HEK293 (cell line): Measurements from ENCODE around the gene PTPN11.
A peak's percentile ranks its signal among the peaks of the same experiment; 100 is the strongest.

Experiments used
- CTCF ChIA-PET: fragments of 350-600 bp; formaldehyde crosslinking; extraction: SDS; loops from one replicate; lab custom pipeline; 2021; ENCODE audit warnings: antibody characterized with exemption; lab: Yijun Ruan, JAX
- POLR2A ChIA-PET: fragments of 300-600 bp; formaldehyde crosslinking; extraction: SDS; loops from one replicate; lab custom pipeline; 2020; ENCODE audit warnings: antibody characterized with exemption, inconsistent platforms; lab: Yijun Ruan, JAX
- H3K27ac ChIP-seq: fragments of 200-500 bp; sonication (Bioruptor generic); 2 replicates; pipeline ENCODE4 v1.5.1; 2014; ENCODE audit warnings: low read depth, low read length, control low read depth, inconsistent platforms; ENCODE audit errors: extremely low read depth
- H3K36me3 ChIP-seq, 2 experiments: fragments of 200-500 bp in 1 of 2; sonication (Bioruptor generic) in 1 of 2; 1 replicate in 1 of 2; 2 replicates in 1 of 2; pipeline ENCODE4 v1.5.1; 2014 to 2017; ENCODE audit warnings: inconsistent platforms in 2 of 2, low read length in 2 of 2; ENCODE audit not compliant: control insufficient read depth in 2 of 2, insufficient read depth in 1 of 2
- H3K4me1 ChIP-seq: fragments of 200-500 bp; sonication (Bioruptor generic); 2 replicates; pipeline ENCODE4 v1.5.1; 2014; ENCODE audit warnings: mild to moderate bottlenecking, low read length, inconsistent platforms; ENCODE audit not compliant: control insufficient read depth, insufficient read depth
- H3K4me3 ChIP-seq: 2 replicates; pipeline ENCODE4 v1.5.1; 2011; ENCODE audit warnings: low read depth, mild to moderate bottlenecking, control low read depth, low read length, moderate library complexity
- H3K9me3 ChIP-seq: fragments of 200-500 bp; sonication (Bioruptor generic); 2 replicates; pipeline ENCODE4 v1.5.1; 2014; ENCODE audit warnings: low read depth, low read length, inconsistent platforms; ENCODE audit not compliant: control insufficient read depth, insufficient read depth
- HOXC10 ChIP-seq: sonication (generic); formaldehyde crosslinking; IDR thresholded peaks from 2 replicates; pipeline ENCODE4 v1.8.1; 2023; ENCODE audit warnings: mild to moderate bottlenecking, missing genetic modification reagents
- MYNN ChIP-seq: fragments of 450-650 bp; formaldehyde crosslinking; IDR thresholded peaks from 2 replicates; pipeline ENCODE4 v1.5.1; 2016; ENCODE audit warnings: missing biosample characterization, missing genetic modification characterization, borderline replicate concordance
- PRDM10 ChIP-seq: fragments of 450-650 bp; formaldehyde crosslinking; IDR thresholded peaks from 2 replicates; pipeline ENCODE4 v1.5.1; 2016; ENCODE audit warnings: missing biosample characterization, missing genetic modification characterization
- SP7 ChIP-seq: fragments of 450-650 bp; formaldehyde crosslinking; IDR thresholded peaks from 2 replicates; pipeline ENCODE4 v1.5.1; 2016; ENCODE audit warnings: missing biosample characterization, missing genetic modification characterization
- ZNF112 ChIP-seq: fragments of 450-650 bp; formaldehyde crosslinking; IDR thresholded peaks from 2 replicates; pipeline ENCODE4 v1.5.0; 2017; ENCODE audit warnings: missing biosample characterization, missing genetic modification characterization
- ZNF121 ChIP-seq: fragments of 450-650 bp; formaldehyde crosslinking; IDR thresholded peaks from 2 replicates; pipeline ENCODE4 v1.5.1; 2016; ENCODE audit warnings: missing biosample characterization, missing genetic modification characterization
- ZNF140 ChIP-seq: fragments of 450-650 bp; formaldehyde crosslinking; IDR thresholded peaks from 2 replicates; pipeline ENCODE4 v1.5.1; 2016; ENCODE audit warnings: missing biosample characterization, missing genetic modification characterization
- ZNF16 ChIP-seq: fragments of 450-650 bp; formaldehyde crosslinking; IDR thresholded peaks from 2 replicates; pipeline ENCODE4 v1.5.1; 2016; ENCODE audit warnings: low read depth, missing biosample characterization, missing genetic modification characterization
- ZNF184 ChIP-seq: fragments of 450-650 bp; IDR thresholded peaks from 2 replicates; pipeline ENCODE4 v1.5.1; 2018; ENCODE audit warnings: missing biosample characterization, mild to moderate bottlenecking, missing genetic modification characterization
- ZNF211 ChIP-seq: fragments of 450-650 bp; formaldehyde crosslinking; IDR thresholded peaks from 2 replicates; pipeline ENCODE4 v1.5.1; 2016; ENCODE audit warnings: low read depth, missing biosample characterization, missing genetic modification characterization
- ZNF341 ChIP-seq: fragments of 450-650 bp; formaldehyde crosslinking; IDR thresholded peaks from 2 replicates; pipeline ENCODE4; 2016; ENCODE audit warnings: low read depth, missing biosample characterization, missing genetic modification characterization
- ZNF391 ChIP-seq: fragments of 450-650 bp; formaldehyde crosslinking; IDR thresholded peaks from 2 replicates; pipeline ENCODE4 v1.5.1; 2016; ENCODE audit warnings: low read depth, missing biosample characterization, missing genetic modification characterization, borderline replicate concordance
- ZNF398 ChIP-seq: fragments of 450-650 bp; formaldehyde crosslinking; IDR thresholded peaks from 2 replicates; pipeline ENCODE4 v1.5.1; 2017; ENCODE audit warnings: missing biosample characterization, missing genetic modification characterization
- ZNF580 ChIP-seq: fragments of 450-650 bp; formaldehyde crosslinking; IDR thresholded peaks from 2 replicates; pipeline ENCODE4 v1.5.1; 2016; ENCODE audit warnings: missing biosample characterization, missing genetic modification characterization
- ZNF645 ChIP-seq: fragments of 450-650 bp; formaldehyde crosslinking; IDR thresholded peaks from 2 replicates; pipeline ENCODE4; 2016; ENCODE audit warnings: missing biosample characterization, missing genetic modification characterization

PTPN11 gene

GRCh38 chr12:112458751-112459150 lies 40.0 kb downstream of the PTPN11 start (continued):
- TF ChIP-seq ZNF398 (tag by site-specific recombination) = no peak
- no peak for TF ChIP-seq HOXC10 (CRISPR knock-in tag)
- no peak for TF ChIP-seq ZNF140 (tag by site-specific recombination)
- no peak for TF ChIP-seq MYNN
- no peak for TF ChIP-seq ZNF184 (tag by site-specific recombination)
- TF ChIP-seq PRDM10 (tag by site-specific recombination) = no peak
- no peak for TF ChIP-seq ZNF16 (tag by site-specific recombination)

- no peak overlapping the region for H3K27ac ChIP-seq
- H3K36me3 ChIP-seq = peaks cover 8 to 22% of the 10 kb centered on the region in 2 experiments; a peak in 2 of 3 replicates
- no peak overlapping the region for H3K4me3 ChIP-seq
- H3K9me3 ChIP-seq = no peaks in the 10 kb centered on the region
- CTCF ChIA-PET = interaction anchor here (1.1 kb wide), 1 partner anchor 11 kb away, joined by 4 read pairs; no protein-coding TSS in a partner anchor
- H3K4me1 ChIP-seq = peaks cover 4% of the 10 kb centered on the region
- TF ChIP-seq SP7 (tag by site-specific recombination) (no peak), ZNF391 (tag by site-specific recombination) (no peak), ZNF341 (tag by site-specific recombination) (no peak), ZNF645 (tag by site-specific recombination) (no peak), ZNF580 (tag by site-specific recombination) (no peak), ZNF112 (tag by site-specific recombination) (no peak)
- TF ChIP-seq, all 188 proteins: peak for 0
- POLR2A ChIA-PET = no interaction called here
Measured at GRCh38 chr12:112463478-112463877, 44.7 kb downstream of the PTPN11 start.

- no peaks in the 10 kb centered on the region for H3K9me3 ChIP-seq
- no peak overlapping the region for H3K27ac ChIP-seq
- H3K36me3 ChIP-seq = peaks cover 5 to 19% of the 10 kb centered on the region in 2 experiments; a peak in 2 of 3 replicates
- POLR2A ChIA-PET = no interaction called here
- no peak overlapping the region for H3K4me3 ChIP-seq
- CTCF ChIA-PET = no interaction called here
- peak; percentile 85 for TF ChIP-seq ZNF121 (tag by site-specific recombination)
- TF ChIP-seq ZNF211 (tag by site-specific recombination) = no peak
- peaks cover 4% of the 10 kb centered on the region for H3K4me1 ChIP-seq
Measured at GRCh38 chr12:112464605-112465004, 45.9 kb downstream of the PTPN11 start.
